ENCODE data around the gene KIRREL1. TPM values are rescaled to one million over a fixed set of nuclear protein-coding genes. Genes with fewer than 3 reads are reported as not detected.

The KIRREL1 gene
- total RNA-seq, 1 donor from 2014 or later, result 34.9 TPM

GRCh38 chr1:158115126-158115525 lies 121.7 kb downstream of the KIRREL1 start:
- Histone ChIP-seq H3K9me3 (no peaks in the 10 kb centered on the region), H3K4me3 (no peak overlapping the region), H3K27ac (no peak overlapping the region), H3K36me3 (no peaks in the 10 kb centered on the region), H3K4me1 (peaks cover 10% of the 10 kb centered on the region), H3K27me3 (no peaks in the 10 kb centered on the region)
- TF ChIP-seq CTCF (IDR thresholded peaks at IDR 0.05), result no peak
- no peak for TF ChIP-seq POLR2AphosphoS5 (IDR thresholded peaks at IDR 0.05; ENCODE audit: insufficient read depth in 1 of 2, low read depth in 1 of 2)
- TF ChIP-seq POLR2A (IDR thresholded peaks at IDR 0.05), result no peak
- no peak for DNase-seq (ENCODE audit: extremely low spot score in 2 of 2)
- intact Hi-C loops (cut with DNase I), result loop anchor here (5.0 kb wide), 1 partner anchor 148 kb away; no protein-coding TSS in a partner anchor

GRCh38 chr1:158116311-158117167 lies 123.1 kb downstream of the KIRREL1 start:
- Histone ChIP-seq H3K4me1 (peaks cover 10% of the 10 kb centered on the region), H3K27ac (no peak overlapping the region), H3K36me3 (no peaks in the 10 kb centered on the region), H3K9me3 (no peaks in the 10 kb centered on the region), H3K27me3 (no peaks in the 10 kb centered on the region), H3K4me3 (no peak overlapping the region)
- DNase-seq (ENCODE audit: extremely low spot score in 2 of 2), result no peak
- TF ChIP-seq POLR2AphosphoS5 (IDR thresholded peaks at IDR 0.05; ENCODE audit: insufficient read depth in 1 of 2, low read depth in 1 of 2) (no peak), CTCF (IDR thresholded peaks at IDR 0.05) (no peak), POLR2A (IDR thresholded peaks at IDR 0.05) (no peak)
- intact Hi-C loops (cut with DNase I), result loop anchor here (2.0 to 5.0 kb wide), 2 partner anchors 26 to 149 kb away; no protein-coding TSS in a partner anchor

- no peak for DNase-seq (ENCODE audit: extremely low spot score in 2 of 2)
- no peaks in the 10 kb centered on the region for H3K27me3 ChIP-seq
- no peak for TF ChIP-seq POLR2AphosphoS5 (IDR thresholded peaks at IDR 0.05; ENCODE audit: insufficient read depth in 1 of 2, low read depth in 1 of 2)
- TF ChIP-seq CTCF (IDR thresholded peaks at IDR 0.05), result peak; percentile 14 to 34 (median 29)
- no peaks in the 10 kb centered on the region for H3K36me3 ChIP-seq
- H3K4me3 ChIP-seq, result peak overlapping the region; percentile 30
- H3K27ac ChIP-seq, result no peak overlapping the region
- H3K4me1 ChIP-seq, result peaks cover 10% of the 10 kb centered on the region
- intact Hi-C loops (cut with DNase I), result loop anchor here (2.0 to 5.0 kb wide), 2 partner anchors 27 to 151 kb away; no protein-coding TSS in a partner anchor
- H3K9me3 ChIP-seq, result no peaks in the 10 kb centered on the region
These were observed 124.6 kb downstream of the KIRREL1 start for GRCh38 chr1:158117854-158118704.

GRCh38 chr1:158118713-158119402 lies 125.4 kb downstream of the KIRREL1 start:
- H3K36me3 ChIP-seq, result no peaks in the 10 kb centered on the region
- no peak overlapping the region for H3K27ac ChIP-seq
- no peaks in the 10 kb centered on the region for H3K27me3 ChIP-seq
- TF ChIP-seq POLR2A (IDR thresholded peaks at IDR 0.05) (no peak), POLR2AphosphoS5 (IDR thresholded peaks at IDR 0.05; ENCODE audit: insufficient read depth in 1 of 2, low read depth in 1 of 2) (no peak), CTCF (IDR thresholded peaks at IDR 0.05) (no peak)
- no peak for DNase-seq (ENCODE audit: extremely low spot score in 2 of 2)
- H3K9me3 ChIP-seq, result no peaks in the 10 kb centered on the region
- H3K4me3 ChIP-seq, result no peak overlapping the region
- H3K4me1 ChIP-seq, result peaks cover 10% of the 10 kb centered on the region
- intact Hi-C loops (cut with DNase I), result loop anchor here (5.0 kb wide), 1 partner anchor 152 kb away; no protein-coding TSS in a partner anchor
